Hematopoietic multipotent progenitor cell treated with erythropoietin and hydrocortisone succinate and interleukin-3 and kit ligand, for 15 days (in vitro differentiated cells): ENCODE measurements around the gene MYCN.
"Not testable (repeated sequence)": the region's sequence is repeated elsewhere in the genome, so short reads cannot be mapped to it uniquely, and the experiment has no call there.

Source experiments
- DNase-seq: peaks from one replicate; pipeline ENCODE4 v3.0.0-alpha.2; 2015; ENCODE audit warnings: low spot score

Gene MYCN

GRCh38 chr2:15907461-15908324 is 32.7 kb upstream of the MYCN start:
- DNase-seq, result no peak

GRCh38 chr2:15908371-15908770 is 32.0 kb upstream of the MYCN start:
- DNase-seq, result no peak

GRCh38 chr2:15909157-15909556 is 31.2 kb upstream of the MYCN start:
- DNase-seq, result no peak

GRCh38 chr2:15909736-15910135 is 30.6 kb upstream of the MYCN start:
- no peak for DNase-seq

- DNase-seq, result not testable (repeated sequence)
These were observed 29.1 kb upstream of the MYCN start for GRCh38 chr2:15911270-15911669.

GRCh38 chr2:15911686-15912085 is 28.7 kb upstream of the MYCN start:
- DNase-seq, result no peak

GRCh38 chr2:15912203-15912602 is 28.1 kb upstream of the MYCN start:
- no peak for DNase-seq

GRCh38 chr2:15913146-15913545 is 27.2 kb upstream of the MYCN start:
- no peak for DNase-seq

- DNase-seq, result no peak
These were observed 25.6 kb upstream of the MYCN start for GRCh38 chr2:15914596-15915385.

- not testable (repeated sequence) for DNase-seq
These were observed 24.8 kb upstream of the MYCN start for GRCh38 chr2:15915546-15915945.

GRCh38 chr2:15916336-15916735 is 24.0 kb upstream of the MYCN start:
- no peak for DNase-seq

- DNase-seq, result no peak
These were observed 21.5 kb upstream of the MYCN start for GRCh38 chr2:15918761-15919356.

- DNase-seq, result no peak
These were observed 20.5 kb upstream of the MYCN start for GRCh38 chr2:15919716-15920434.

GRCh38 chr2:15920696-15921095 is 19.7 kb upstream of the MYCN start:
- no peak for DNase-seq

GRCh38 chr2:15923597-15923996 is 16.8 kb upstream of the MYCN start:
- DNase-seq, result no peak

- DNase-seq, result no peak
These were observed 14.5 kb upstream of the MYCN start for GRCh38 chr2:15925819-15926218.

GRCh38 chr2:15926252-15926651 is 14.1 kb upstream of the MYCN start:
- no peak for DNase-seq

GRCh38 chr2:15927551-15928218 is 12.7 kb upstream of the MYCN start:
- DNase-seq, result no peak

GRCh38 chr2:15929008-15929407 is 11.3 kb upstream of the MYCN start:
- not testable (repeated sequence) for DNase-seq

GRCh38 chr2:15929861-15930260 is 10.5 kb upstream of the MYCN start:
- no peak for DNase-seq

GRCh38 chr2:15930589-15931318 is 9.6 kb upstream of the MYCN start:
- DNase-seq, result no peak
